Measurements from ENCODE around the gene MYF5.

DNA sequence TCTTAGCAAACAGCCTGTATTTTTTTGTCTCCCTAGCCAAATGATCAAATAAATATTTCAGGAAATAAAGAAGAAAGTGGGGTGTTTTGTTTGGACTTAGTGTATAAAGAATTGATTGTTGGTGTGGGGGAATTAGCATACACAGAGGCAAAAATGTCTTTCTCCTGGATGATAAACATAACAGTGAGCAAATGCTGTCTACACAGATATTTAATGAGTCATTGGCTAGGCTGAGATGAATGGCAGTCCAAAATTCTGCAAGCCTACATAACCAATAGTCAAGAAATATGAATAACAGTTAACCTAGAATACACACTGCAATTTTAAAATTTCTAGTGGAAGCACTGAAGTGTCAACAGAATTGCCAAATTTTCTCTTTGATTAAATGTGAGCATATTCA is 35.8 kb downstream of the MYF5 start:
- TF ChIP-seq POLR2A (IDR thresholded peaks at IDR 0.05): no peak
- TF ChIP-seq, protein P1, sequence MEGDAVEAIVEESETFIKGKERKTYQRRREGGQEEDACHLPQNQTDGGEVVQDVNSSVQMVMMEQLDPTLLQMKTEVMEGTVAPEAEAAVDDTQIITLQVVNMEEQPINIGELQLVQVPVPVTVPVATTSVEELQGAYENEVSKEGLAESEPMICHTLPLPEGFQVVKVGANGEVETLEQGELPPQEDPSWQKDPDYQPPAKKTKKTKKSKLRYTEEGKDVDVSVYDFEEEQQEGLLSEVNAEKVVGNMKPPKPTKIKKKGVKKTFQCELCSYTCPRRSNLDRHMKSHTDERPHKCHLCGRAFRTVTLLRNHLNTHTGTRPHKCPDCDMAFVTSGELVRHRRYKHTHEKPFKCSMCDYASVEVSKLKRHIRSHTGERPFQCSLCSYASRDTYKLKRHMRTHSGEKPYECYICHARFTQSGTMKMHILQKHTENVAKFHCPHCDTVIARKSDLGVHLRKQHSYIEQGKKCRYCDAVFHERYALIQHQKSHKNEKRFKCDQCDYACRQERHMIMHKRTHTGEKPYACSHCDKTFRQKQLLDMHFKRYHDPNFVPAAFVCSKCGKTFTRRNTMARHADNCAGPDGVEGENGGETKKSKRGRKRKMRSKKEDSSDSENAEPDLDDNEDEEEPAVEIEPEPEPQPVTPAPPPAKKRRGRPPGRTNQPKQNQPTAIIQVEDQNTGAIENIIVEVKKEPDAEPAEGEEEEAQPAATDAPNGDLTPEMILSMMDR (IDR thresholded peaks at IDR 0.05): no peak

All from uterus (tissue), 2 donors.